OCI-LY7 (cell line): ENCODE data around the gene COL5A1.

Source experiments
- CTCF ChIP-seq: fragments of 200-600 bp; sonication (generic); conservative IDR thresholded peaks from 2 replicates; pipeline ENCODE4 v1.5.1; 2014; ENCODE audit warnings: mild to moderate bottlenecking, antibody characterized with exemption, low read length, moderate library complexity, mixed read lengths
- EZH2phosphoT487 ChIP-seq: fragments of 200-600 bp; sonication (generic); IDR thresholded peaks from 2 replicates; pipeline ENCODE4 v1.6.1; 2018; ENCODE audit warnings: low read depth, borderline replicate concordance, mild to moderate bottlenecking, mixed run types, antibody characterized with exemption, low read length, moderate library complexity, mixed read lengths

GRCh38 chr9:134735441-134736175 is 94.0 kb downstream of the COL5A1 start:
- no peak for TF ChIP-seq CTCF
- TF ChIP-seq EZH2phosphoT487, result no peak
